GM19025 (cell line): ENCODE results near the gene NUDT11.
"Not testable (repeated sequence)": the region's sequence is repeated elsewhere in the genome, so short reads cannot be mapped to it uniquely, and the experiment has no call there.

Source experiments
- ATAC-seq: cut with Tn5 transposase; IDR thresholded peaks from one replicate; pipeline ENCODE4 v1.9.1; 2021; ENCODE audit warnings: mild to moderate bottlenecking, low read depth, moderate library complexity; ENCODE audit not compliant: unreplicated experiment

Gene NUDT11

GRCh38 chrX:51496501-51497291, at the start of gene NUDT11:
TSS of gene NUDT11 (minus strand) at chrX:51496592. CDS start at chrX:51496444, 148 bp downstream.
- no peak for ATAC-seq

- no peak for ATAC-seq
These were observed 24.0 kb upstream of the NUDT11 start for GRCh38 chrX:51520393-51520792.

GRCh38 chrX:51519131-51519530, 22.7 kb upstream of the NUDT11 start:
- ATAC-seq, result not testable (repeated sequence)

GRCh38 chrX:51507551-51507950, 11.2 kb upstream of the NUDT11 start:
- ATAC-seq, result no peak

GRCh38 chrX:51495701-51496488, 497 bp downstream of the NUDT11 start:
- ATAC-seq, result not testable (repeated sequence)

- ATAC-seq, result no peak
These were observed 2.0 kb downstream of the NUDT11 start for GRCh38 chrX:51494409-51494808.

GRCh38 chrX:51487960-51488267, 8.5 kb downstream of the NUDT11 start:
- no peak for ATAC-seq

- ATAC-seq, result no peak
These were observed 11.8 kb downstream of the NUDT11 start for GRCh38 chrX:51484616-51485015.

- not testable (repeated sequence) for ATAC-seq
These were observed 14.0 kb downstream of the NUDT11 start for GRCh38 chrX:51482411-51482810.

- ATAC-seq, result no peak
These were observed 19.5 kb downstream of the NUDT11 start for GRCh38 chrX:51476930-51477329.

- no peak for ATAC-seq
These were observed 33.1 kb downstream of the NUDT11 start for GRCh38 chrX:51463322-51463721.

GRCh38 chrX:51461053-51462044, 35.0 kb downstream of the NUDT11 start:
- no peak for ATAC-seq

- ATAC-seq, result no peak
These were observed 37.3 kb downstream of the NUDT11 start for GRCh38 chrX:51459125-51459524.

- no peak for ATAC-seq
These were observed 39.6 kb downstream of the NUDT11 start for GRCh38 chrX:51456814-51457213.

GRCh38 chrX:51456246-51456645, 40.1 kb downstream of the NUDT11 start:
- no peak for ATAC-seq

- no peak for ATAC-seq
These were observed 56.0 kb downstream of the NUDT11 start for GRCh38 chrX:51440365-51440764.
